Right ventricle myocardium inferior (tissue), 1 donor: Measurements from ENCODE around the gene EML6. TPM values are rescaled to one million over a fixed set of nuclear protein-coding genes. Genes with fewer than 3 reads are reported as not detected.

ENCODE experiments used
- ATAC-seq: fragments of 200-7000 bp; cut with Tn5 transposase; one replicate; pipeline ENCODE4 v1.9.1; 2020; ENCODE audit warnings: mild to moderate bottlenecking, moderate library complexity
- DNase-seq: peaks from one replicate; pipeline ENCODE4 v3.0.0; 2021; ENCODE audit errors: missing footprints
- intact Hi-C: fragments of 100-400 bp; cut with DNase I; formaldehyde crosslinking; loops from one replicate; pipeline ENCODE4 v1.11.0; 2022
- total RNA-seq: library from RNA; stranded (reverse); fragmentation: NEBNext Ultra II Directional; extraction: Animal tissue kit (Norgen Biotek cat#: 25700); gene quantifications from one replicate; pipeline ENCODE4 v1.2.1, GENCODE V29; 2021
- donor health status: DM: no; HTN: yes; CAD: no; lungs with severe emphysema.

The EML6 gene
- total RNA-seq, 1 donor from 2014 or later = 0.16 TPM

GRCh38 chr2:54964816-54965215 is 241.4 kb downstream of the EML6 start:
- DNase-seq (no peak), ATAC-seq (no peak)
- intact Hi-C loops = no loop called here

- ATAC-seq (no peak), DNase-seq (no peak)
- intact Hi-C loops = no loop called here
Measured at GRCh38 chr2:54965425-54965824, 242.0 kb downstream of the EML6 start.

DNA sequence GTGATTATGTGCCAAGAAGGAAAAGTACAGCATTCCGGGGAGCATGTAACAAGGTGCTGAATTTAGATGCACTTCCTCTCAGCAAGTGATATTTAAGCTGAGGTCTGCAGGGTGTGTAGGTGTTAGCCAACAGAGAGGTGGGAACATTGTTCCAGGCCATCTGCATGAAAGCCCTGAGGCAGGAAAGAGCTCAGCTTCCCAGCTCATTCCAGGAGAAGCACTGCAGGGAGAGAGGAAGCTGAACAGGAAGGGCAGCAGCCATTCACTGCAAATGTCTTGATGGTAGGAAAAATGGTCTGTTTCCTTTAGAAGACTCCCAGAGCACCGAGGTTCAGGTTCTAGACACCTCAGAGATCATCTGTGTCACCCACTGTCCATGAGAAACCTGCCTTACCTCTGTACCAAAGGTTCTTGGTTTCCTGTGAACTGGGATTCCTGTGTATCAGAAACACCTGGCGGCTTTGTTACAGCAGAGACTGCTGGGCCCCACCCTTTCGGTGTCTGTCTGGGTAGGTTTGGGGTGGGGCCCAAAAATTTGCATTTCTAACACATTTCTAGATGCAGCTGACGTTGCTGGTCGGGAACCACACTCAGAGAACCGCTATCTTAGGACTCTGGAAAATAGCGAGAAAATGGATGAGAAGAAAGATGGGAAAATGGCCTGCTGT is 242.8 kb downstream of the EML6 start:
- intact Hi-C loops = no loop called here
- ATAC-seq (no peak), DNase-seq (no peak)

GRCh38 chr2:54966837-54967236 is 243.4 kb downstream of the EML6 start:
- intact Hi-C loops = no loop called here
- ATAC-seq (no peak), DNase-seq (no peak)

- ATAC-seq (no peak), DNase-seq (no peak)
- intact Hi-C loops = no loop called here
Measured at GRCh38 chr2:54967269-54967668, 243.8 kb downstream of the EML6 start.

DNA sequence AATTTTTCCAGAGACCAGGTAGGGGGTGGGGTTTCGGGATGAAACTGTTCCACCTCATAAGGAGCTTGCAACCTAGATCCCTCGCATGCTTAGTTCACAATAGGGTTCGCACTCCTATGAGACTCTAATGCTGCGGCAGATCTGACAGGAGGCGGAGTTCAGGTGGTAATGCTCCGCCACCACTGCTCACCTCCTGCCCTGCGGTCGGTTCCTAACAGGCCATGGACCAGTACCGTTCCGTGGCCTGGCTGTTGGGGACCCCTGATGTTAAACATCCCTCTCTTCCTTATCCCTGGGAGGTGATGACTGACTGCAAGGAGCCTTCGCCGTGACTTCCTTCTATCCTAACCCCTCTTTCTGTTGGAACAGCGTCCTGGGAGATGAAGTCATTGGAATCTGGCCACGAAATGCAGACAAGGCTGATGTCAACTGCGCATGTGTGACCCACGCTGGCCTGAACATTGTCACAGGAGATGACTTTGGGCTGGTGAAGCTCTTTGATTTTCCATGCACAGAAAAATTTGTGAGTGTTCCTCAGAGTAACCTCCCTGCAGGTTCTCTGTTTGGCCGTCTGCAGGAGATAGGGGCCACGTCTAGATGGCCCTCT is 244.4 kb downstream of the EML6 start:
- ATAC-seq (peak; percentile 36), DNase-seq (no peak)
- intact Hi-C loops = no loop called here

GRCh38 chr2:54968561-54969218 is 245.2 kb downstream of the EML6 start:
- ATAC-seq (peak; percentile 35), DNase-seq (no peak)

DNA sequence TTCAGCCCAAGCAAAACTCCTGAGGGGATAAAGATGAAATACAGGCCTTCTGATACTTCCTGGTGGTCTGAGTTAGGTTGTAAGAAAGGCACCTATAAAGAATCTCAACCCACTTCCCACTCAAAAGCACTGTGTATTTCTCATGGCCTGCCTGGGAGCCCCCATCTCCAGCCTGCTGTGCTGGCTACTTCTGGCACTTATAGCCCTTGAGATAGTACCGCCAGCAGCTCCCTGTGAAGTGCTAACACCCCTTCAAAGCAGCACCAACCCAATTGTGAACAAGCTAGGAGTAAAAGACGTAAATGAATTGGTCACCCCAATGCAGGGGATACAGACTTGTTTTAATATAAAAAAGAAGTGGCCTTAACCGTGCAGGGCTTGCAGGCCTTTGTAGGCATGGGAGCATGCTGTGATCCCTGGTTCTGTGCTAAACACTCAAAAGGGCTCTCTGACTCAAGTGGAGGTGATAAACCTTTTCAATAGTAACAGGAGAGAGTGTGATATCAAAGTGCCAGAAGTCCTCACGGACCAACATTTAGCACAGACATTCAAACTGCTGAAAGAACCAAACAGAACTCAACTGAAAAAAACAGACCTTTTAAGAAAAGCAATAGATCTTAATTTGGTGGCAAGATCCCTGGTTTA is 246.0 kb downstream of the EML6 start:
- intact Hi-C loops = no loop called here
- no peak for DNase-seq
- ATAC-seq = peak; percentile 66

More at GRCh38 chr2:54968561-54969218, 245.2 kb downstream of the EML6 start:
- intact Hi-C loops = no loop called here

DNA sequence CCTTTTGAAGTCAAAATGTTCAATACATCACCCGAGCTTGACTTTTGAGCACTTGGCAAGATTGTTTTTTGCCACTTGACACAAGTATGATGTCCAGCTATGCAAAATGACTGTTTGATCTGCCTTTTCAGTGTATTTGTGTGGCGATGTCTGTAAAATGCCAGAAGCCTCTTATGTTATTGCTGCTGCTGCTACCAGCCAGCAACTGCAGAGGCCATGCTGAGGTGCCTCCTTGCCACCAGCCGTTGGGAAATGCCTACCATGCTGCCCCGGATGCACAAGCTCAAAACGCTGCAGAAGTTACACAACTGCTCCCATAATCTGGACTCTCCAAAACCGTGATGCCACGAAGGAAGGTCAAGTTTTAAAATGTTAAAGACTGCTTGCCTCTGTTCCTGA is 246.5 kb downstream of the EML6 start:
- intact Hi-C loops = no loop called here
- no peak for ATAC-seq

DNA sequence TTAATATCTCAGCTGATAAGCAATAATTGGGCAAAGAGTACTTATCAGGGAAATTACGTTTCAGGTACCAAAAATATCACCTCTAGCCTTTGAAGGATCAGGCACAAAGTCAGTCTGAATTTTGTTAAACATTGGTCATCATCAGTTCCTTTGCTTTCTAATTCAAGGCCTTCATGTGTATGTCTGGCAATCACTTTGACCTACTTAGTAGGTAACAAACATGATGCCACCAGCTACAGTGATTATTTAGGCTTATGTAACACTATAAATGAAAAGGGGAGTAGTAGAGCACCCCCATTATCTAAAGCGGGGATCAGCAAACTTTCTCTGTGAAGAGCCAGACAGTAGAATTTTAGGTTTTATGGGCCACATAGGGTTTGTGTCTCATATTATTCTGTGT is 251.7 kb downstream of the EML6 start:
- no peak for ATAC-seq

More for the DNA sequence above, 246.5 kb downstream of the EML6 start:
- no peak for DNase-seq

DNA sequence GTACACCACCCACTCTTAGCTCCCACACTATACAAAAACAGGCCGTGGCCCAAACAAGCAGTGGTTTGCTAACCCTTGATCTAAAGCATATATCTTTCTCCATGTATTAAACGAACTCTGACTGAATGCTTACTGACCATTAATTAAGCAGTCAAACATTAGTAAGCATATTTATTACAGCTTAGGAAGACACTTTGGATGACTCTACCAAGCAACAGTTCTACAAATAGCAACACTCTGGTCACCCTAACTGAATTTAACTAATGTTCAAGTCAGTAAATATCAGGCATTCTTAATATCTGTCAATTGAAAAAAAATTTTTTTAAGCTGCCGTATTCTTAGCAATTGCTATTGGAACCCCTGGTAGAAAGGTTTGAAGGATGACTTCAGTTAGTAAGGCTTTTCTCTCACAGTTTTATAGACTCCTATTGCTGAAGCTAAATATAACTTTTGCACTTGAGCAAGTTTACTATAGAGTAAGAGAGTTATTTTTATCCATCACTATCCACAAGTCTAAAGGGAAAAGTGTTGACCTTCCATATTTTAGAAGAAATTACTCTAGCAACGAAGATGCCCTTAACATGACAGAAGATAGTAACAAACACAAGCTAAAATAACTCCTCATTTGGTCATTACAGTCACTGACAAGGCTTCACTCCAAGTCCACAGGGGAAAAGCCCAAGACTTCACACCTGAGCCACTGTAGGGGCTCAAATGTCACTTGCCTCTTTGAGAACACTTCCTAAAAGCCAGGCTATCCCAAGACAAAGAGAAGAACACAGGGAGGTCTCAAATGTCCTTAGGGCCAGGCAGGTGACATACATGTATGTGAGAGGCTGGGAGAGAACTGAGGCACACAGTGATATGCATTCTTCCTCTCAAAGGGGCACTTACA is 252.4 kb downstream of the EML6 start:
- no peak for ATAC-seq
- intact Hi-C loops = no loop called here

More for the DNA sequence above, 251.7 kb downstream of the EML6 start:
- intact Hi-C loops = no loop called here
- DNase-seq = no peak

DNA sequence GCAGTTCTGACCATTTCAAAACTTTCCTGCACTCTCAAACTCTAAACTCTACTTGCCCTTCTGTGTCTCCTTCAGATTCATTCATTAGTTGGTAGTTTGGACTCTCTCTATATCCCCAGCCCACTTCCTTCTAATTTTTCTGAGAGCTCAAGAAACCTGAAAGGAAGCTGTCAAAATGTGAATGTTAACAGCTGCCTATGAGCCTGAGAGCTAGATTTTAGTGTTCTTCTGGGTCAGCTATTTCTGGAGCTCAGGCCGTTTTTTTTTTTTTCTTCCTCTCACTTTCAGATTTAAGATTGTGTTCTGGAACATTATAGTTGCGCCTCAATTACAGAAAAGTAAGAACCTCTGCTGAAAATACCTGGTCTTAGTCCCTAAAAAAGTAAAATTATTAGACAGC is 253.7 kb downstream of the EML6 start:
- intact Hi-C loops = no loop called here
- DNase-seq (no peak), ATAC-seq (no peak)

More for the DNA sequence above, 252.4 kb downstream of the EML6 start:
- DNase-seq = no peak

DNA sequence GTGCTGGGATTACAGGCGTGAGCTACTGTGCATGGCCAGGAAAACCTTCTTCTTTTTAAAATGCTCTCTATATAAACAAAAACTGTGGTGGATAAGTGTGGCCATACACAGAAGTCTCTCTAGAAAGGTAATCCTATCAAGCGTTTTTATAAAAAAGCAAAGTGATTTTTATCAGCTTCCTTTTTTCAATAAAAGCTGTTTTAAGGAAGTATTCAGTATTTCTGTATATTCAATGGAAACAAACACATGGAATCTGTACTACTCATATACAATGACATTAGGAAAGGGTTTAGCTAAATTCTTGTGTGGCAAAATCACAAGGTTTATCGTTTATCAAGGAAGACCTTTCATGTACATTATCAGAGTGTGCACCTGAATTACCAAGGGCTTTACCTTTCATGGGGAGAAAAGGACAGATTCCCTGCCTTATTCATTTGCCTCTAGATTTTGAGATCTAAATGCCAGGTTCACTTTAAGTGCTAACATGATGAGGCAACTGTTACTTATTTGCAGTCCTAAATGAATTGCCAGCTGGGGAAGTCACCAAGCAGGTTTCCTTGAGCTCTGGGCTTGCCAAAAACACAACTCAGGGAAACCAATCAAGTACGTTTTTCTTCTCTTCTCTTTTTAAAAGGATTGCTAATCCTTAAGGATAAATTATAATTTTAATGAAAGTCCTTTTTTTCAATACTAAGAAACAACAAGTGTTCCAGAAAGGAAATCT is 256.0 kb downstream of the EML6 start:
- DNase-seq (no peak), ATAC-seq (no peak)
- intact Hi-C loops = no loop called here

DNA sequence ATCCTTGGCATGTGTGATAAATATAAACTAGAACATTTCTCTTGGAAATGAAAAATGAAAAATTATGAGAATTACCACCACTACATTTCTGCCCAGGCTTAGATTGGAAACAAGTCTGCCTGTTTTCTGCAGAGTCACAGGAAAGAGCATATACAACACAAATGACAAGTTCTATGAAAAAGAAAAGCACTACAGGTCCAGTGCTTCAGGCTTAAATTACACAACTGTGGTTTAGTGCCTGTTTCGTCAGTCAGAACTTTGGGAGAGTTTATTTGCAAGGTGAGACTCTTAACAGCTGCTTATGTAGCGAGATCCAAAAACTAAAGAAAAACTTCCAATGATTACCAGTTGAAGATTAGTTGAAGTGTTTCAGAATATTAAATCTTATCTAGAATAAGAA is 257.9 kb downstream of the EML6 start:
- no peak for ATAC-seq
- intact Hi-C loops = no loop called here

GRCh38 chr2:54983345-54984220 is 260.1 kb downstream of the EML6 start:
- ATAC-seq (peak; percentile 28), DNase-seq (no peak)
- intact Hi-C loops = no loop called here

More for the DNA sequence above, 257.9 kb downstream of the EML6 start:
- DNase-seq = no peak

DNA sequence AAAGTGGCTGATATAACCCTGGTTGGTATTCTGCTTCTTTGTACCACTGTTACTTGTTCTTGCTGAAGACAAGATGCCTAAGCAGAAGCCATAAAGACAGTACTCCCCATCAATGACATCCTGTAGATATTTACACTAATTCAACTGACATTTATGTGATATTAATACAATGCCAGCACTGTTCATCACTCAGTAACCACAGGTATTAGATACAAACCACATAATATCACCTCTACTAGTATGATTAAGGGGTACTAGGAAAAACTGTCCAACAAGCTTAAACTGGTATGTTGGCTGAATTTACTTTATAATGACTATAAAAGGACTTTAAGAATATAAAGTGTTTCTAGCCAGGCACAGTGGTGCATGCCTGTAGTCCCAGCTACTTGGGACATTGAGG is 261.0 kb downstream of the EML6 start:
- intact Hi-C loops = no loop called here
- no peak for DNase-seq
- ATAC-seq = no peak

DNA sequence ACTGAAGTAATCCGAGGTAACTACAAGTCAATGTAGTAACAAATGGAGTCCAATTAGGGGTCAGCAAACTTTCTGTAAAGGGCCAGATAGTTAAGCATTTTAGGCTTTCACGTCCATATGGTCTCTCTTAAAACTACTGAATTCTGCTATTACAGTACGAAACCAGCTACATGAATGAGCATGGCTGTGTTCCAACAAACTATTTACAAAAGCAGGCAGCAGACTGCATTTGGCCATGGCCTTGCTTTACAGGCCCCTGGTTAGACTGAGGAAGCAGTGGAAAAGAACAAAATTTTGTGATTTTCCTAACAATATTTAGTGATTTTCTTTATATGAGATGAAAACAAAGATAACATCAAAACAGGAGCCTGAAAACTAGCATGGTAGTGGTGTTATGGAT is 262.8 kb downstream of the EML6 start:
- intact Hi-C loops = no loop called here
- no peak for DNase-seq
- ATAC-seq = no peak
